Inferior parietal cortex (tissue), 1 donor: ENCODE data around the gene SMARCA2.

Source experiments
- DNase-seq: peaks from one replicate; pipeline ENCODE4 v3.0.0-alpha.2; 2016; ENCODE audit errors: extremely low spot score

SMARCA2 gene

GRCh38 chr9:2015581-2016407, 647 bp downstream of the SMARCA2 start:
- DNase-seq = peak; percentile 51

- DNase-seq = peak; percentile 60
Measured at GRCh38 chr9:2016408-2017330, 1.5 kb downstream of the SMARCA2 start.

- DNase-seq = peak; percentile 65
Measured at GRCh38 chr9:2017331-2018161, 2.4 kb downstream of the SMARCA2 start.

DNA sequence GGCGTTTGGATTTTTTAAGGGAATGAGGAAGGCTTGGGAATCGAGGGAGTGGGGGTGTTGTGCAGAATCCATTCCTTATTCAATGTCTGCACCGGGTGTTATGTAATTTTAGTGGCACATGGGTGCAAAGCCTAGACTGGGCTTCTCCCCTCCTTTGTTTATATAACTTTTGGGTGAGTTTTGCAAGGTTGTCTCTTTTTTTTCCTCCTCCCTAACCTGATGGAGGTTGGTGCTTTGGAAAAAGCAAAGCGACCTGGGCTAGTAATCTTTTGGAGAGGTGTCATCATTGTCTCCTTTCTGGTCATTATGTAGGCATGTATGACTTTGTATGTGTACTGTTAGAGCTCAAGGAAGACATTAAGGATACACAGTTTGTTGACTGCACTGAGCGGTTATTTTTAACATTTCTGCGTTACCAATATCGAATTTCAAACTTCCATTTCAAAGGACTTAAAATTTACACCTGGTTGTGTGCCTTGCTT, 3.1 kb downstream of the SMARCA2 start:
- DNase-seq = peak; percentile 58

DNA sequence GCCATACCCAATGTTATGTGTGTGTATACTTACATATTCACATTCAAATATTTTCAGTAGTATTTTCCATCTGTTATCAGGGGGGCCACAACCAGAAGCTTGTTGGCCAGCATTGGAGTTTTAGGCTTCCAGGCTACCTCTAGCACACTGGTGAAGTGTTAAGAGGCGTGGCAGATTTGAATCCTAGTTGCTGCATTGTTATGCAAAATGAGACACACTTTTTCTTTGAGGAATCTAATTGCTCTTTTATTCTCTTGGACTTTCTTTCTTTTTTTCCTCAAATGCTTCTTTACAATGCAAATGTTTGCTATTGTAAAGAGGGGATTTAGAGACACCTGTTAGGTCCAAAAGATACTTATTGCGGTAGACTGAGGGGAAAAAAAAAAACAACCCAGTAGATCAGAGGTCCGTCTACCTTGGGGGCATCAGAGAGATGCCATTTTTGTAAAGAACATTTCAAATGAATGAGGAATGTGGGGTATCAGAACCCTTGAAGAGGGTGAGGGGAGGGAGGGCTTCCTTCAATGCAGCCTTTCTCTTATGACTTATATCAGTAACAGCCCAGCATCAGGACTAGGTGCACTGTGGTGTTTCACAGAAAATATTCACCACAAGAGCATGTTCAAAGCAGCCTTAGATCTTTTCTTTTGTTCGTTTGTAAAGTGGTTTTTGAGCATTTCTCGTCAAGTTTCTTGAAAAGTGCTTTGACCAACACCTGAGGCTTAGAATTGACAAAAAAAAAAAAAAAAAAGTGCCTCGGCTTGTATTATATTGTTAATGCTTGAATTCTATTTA, 3.8 kb downstream of the SMARCA2 start:
- no peak for DNase-seq

- no peak for DNase-seq
Measured at GRCh38 chr9:2019723-2020122, 4.6 kb downstream of the SMARCA2 start.

GRCh38 chr9:2021731-2022130, 6.6 kb downstream of the SMARCA2 start:
- DNase-seq = no peak

- no peak for DNase-seq
Measured at GRCh38 chr9:2022560-2022959, 7.4 kb downstream of the SMARCA2 start.

GRCh38 chr9:2023042-2023441, 7.9 kb downstream of the SMARCA2 start:
- no peak for DNase-seq

DNA sequence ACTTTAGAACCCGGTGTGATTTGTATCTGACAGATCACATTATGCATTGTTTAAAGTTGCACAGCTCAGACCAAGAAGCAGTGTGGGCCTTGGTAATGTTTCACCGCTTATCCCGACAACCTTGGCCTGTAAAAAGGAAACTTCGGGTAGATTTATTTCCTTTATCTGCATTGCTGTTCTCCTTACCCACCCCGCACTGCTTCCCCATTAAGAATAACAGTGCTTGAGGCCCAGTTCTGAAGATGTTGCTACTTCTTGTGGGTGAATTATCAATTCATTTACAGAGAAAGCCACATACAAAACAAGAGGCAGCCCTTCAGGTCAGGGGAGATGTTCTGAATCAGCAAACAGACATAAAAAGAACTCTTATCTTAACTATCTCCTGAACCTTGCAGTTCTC, 8.4 kb downstream of the SMARCA2 start:
- DNase-seq = no peak

DNA sequence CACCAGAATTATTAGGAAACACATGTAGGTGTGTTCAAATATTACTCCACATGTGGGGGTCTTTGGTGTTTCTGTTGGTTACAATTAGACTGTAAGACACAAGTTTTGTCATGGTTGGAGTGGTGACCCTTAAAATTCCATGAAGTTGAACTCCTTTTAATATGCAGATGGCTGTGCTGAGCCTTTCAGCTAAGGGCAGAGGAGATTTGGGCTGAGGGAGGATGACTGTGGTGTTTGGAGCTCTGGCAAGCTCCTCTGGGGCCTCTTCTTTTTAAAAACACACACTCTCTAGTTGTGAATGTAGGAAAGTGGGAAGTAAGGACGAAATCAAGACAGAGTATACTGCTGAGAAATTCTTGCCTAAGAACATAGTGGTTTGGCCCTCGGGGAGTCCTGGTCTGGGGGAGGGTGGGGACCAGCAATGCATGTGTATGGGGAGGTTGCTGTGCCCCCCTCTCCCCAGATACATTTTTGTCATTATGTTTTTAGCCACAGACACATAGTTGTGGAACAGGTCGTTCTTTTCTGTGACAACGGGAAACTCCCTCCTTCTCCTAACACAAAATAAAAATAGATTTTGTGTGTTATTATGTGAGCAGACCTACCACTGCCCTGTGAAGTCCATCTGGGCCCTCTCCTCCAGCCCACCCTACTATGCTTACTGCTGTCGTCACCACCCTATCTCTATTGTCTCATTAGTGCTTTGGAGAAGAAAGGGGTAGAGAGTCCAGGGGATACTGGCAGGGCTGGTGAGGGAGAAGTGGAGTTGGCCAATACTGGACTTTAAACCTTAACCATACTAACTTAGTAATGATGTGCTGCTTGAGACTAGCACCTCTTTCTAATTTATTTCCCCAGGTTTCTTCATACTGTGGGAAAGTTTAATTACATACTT, 10.0 kb downstream of the SMARCA2 start:
- no peak for DNase-seq

- DNase-seq = no peak
Measured at GRCh38 chr9:2026220-2026997, 11.3 kb downstream of the SMARCA2 start.

- no peak for DNase-seq
Measured at GRCh38 chr9:2027543-2028160, 12.5 kb downstream of the SMARCA2 start.

- DNase-seq = no peak
Measured at GRCh38 chr9:2028888-2029287, 13.7 kb downstream of the SMARCA2 start.

GRCh38 chr9:2029666-2030170, 14.6 kb downstream of the SMARCA2 start:
- DNase-seq = no peak

DNA sequence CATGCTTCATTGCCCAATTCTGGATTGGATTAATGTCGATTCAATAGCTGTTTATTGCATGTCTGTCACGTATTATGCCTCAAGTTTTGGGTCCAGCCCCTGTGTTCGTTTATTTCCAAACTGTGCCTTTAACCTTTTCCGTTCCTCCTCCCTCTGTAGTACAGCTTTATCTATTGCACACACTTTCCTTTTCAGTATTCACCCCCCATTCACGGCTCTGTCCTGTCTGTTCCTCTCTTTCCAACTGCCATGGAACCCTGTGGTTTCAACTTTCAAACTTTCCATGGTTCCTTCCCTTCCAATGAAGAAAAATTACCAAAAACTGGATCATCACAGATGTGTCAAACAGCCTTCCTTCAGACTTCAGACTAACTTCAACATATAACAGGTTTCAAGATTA, 17.1 kb downstream of the SMARCA2 start:
- DNase-seq = no peak

- DNase-seq = no peak
Measured at GRCh38 chr9:2036844-2037243, 21.7 kb downstream of the SMARCA2 start.
